ENCODE data around the gene WNK1.
"Not testable (repeated sequence)": the region's sequence is repeated elsewhere in the genome, so short reads cannot be mapped to it uniquely, and the experiment has no call there.

The WNK1 gene

DNA sequence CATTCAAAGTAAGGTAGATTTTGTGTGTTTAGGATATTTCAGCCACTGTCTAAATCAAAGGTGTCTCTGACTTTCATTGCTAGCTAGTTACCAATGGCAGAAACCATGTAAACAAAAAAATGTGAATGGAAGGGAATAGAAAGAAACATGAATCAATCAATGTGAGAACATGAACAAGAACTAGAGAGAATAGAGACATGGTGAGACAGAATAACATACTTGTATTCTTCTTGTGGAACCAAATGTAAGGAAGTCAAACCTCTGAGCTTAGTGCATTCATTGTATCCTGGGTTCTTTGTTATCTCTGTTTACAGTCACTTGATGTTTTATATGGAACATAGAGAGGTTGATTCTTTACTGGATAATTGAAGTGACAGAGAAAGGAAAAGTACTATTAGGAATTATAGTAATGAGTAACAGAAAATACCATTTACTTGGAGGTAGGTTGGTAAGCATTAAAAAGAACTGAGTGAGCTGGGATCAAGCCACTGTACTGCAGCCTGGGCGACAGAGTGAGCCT, 2.6 kb upstream of the WNK1 start:
- DNase-seq = no peak

DNA sequence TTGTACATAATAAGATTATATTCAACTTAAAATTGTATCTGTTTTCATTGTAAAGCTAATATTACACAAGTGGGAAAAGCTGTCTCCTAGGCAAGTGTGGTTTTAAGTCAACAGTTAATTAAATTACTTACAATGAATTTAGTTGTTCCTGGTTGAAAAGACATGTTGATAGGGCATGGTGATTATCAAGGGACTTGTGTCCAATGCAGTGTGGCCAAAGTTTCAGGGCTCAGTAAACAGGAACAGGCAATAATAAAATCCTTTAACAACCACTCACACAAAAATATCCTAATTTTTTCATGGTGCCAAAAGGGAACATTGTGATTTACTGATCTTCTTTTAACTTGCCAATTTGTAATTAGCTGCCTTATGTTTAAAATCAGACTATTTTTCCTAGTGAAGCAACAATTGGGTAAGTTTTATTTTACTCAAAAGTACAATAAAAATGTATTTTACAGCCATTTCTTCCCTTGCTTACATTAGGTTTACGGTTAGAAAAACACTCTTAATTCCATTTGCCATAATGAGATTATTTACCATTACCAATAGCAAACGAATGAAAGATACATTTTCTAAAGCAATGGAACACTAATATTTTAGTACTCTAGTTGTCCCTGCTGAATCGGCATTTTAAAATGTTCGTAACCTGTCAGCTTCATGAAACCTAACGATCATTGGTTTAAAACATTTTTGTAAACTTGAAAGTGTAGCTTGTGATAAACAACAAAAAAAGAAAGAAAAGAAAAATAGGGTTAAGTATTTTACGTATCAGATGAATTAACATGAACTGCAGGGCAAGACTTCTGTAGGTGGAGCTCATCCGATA, 1.8 kb upstream of the WNK1 start:
- DNase-seq = no peak

DNA sequence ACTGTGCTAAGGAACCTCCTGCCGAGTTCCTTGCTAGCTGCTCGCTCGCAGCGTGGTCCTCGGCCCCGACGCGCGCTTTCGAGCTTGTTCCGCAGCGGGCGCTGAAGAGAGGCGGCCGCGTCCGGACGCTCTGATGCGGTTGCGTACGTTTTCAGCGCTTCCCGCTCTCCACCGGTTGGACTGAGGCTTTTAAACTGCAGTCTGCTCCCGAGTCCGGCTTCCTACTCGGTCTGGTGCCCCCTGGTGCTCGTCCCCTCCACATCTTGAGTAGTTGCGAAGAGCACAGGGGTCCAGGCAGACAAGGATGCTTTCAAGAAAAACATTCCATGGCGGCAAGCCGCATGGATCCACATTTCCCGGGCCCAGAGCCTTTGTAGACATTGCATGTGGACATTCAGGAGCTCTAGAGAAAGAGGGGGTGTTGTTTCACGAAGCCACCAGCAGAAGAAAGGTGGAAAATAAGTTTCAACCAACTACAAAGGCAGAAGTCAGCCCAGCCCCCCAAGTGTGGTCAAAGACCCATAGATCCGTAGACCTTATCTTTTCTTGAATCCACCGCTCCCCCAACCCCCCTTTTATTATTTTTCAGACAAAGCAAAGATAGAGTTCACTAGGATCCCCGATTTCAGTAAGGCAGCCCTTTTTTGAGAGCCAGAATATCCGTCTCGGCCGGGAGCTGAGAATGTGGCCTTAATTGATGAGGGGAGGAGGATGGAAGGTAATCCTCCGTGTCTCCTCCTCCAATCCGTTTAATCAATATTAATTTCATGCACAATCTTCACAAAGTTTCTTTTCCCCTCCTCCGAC, 984 bp upstream of the WNK1 start:
- peak; percentile 82 for DNase-seq

DNA sequence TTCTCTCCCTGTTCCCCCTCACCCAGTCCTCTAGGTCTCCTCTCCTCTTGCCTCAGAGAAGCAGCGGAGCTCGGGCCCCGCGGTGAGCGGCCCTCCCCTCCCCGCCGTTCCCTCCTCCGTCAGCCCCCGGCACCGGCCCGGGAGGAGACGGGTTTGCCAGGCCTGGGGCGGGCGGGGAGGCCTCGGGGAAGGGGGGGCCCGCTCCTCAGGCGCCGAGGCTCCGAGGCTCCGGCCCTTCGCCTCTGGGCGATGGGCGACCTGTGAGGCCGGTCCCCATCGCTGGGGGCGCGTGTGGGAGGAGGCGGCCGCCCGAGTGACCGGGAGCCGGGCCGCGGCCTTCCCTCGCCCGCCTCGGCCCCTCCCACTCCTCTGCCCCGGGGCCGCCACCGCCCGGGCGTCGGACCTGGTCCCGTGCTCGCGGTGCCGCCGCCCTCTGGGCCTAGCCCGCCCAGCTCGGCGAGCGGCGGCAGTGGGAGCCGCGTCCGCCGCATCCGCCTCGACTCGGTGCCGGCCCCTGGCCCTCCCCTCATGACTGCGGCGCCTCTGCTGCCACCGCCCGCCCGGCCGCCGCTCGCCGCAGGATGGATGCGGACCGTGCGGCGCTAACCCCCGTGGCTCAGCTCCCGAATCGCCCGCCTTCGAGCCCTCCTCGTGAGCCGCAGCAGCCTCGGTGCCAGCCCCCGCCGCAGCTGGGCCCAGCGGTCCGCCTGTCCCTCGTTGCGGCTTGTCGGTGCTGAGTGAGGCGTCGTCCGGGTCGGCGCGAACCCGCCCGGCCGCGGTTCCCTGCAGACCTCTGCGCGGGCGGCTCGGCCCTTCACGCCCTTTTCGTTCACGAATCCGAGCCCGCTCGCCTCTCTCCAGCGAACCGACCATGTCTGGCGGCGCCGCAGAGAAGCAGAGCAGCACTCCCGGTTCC, 574 bp downstream of the WNK1 start:
- DNase-seq = peak; percentile 58

DNA sequence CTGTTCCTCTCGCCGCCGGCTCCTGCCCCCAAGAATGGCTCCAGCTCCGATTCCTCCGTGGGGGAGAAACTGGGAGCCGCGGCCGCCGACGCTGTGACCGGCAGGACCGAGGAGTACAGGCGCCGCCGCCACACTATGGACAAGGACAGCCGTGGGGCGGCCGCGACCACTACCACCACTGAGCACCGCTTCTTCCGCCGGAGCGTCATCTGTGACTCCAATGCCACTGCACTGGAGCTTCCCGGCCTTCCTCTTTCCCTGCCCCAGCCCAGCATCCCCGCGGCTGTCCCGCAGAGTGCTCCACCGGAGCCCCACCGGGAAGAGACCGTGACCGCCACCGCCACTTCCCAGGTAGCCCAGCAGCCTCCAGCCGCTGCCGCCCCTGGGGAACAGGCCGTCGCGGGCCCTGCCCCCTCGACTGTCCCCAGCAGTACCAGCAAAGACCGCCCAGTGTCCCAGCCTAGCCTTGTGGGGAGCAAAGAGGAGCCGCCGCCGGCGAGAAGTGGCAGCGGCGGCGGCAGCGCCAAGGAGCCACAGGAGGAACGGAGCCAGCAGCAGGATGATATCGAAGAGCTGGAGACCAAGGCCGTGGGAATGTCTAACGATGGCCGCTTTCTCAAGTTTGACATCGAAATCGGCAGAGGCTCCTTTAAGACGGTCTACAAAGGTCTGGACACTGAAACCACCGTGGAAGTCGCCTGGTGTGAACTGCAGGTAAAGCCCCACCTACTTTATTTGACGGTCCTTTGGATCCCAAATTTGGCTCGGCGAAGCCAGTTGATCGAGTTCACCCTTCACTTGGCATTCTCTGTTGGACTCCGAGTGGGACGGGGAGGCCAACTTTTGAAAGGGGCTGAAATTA, 1.5 kb downstream of the WNK1 start:
- peak; percentile 57 for DNase-seq

DNA sequence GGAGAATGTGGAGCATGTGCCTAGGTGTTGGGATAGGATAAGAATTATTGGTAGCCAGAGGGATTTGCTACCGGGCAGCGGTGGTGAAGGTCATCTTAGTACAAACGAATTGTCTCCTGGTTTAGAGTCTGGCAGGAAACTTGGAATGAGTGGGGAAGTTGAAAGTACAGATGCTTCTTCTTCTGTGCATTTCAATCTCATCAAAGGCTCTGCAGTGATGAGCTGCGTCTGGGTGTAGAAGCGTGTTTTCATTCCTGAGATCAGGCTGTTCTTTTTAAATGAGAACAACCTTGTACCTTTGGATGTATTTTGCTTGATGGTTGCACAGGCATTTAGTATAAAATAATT, 2.1 kb downstream of the WNK1 start:
- DNase-seq = no peak

DNA sequence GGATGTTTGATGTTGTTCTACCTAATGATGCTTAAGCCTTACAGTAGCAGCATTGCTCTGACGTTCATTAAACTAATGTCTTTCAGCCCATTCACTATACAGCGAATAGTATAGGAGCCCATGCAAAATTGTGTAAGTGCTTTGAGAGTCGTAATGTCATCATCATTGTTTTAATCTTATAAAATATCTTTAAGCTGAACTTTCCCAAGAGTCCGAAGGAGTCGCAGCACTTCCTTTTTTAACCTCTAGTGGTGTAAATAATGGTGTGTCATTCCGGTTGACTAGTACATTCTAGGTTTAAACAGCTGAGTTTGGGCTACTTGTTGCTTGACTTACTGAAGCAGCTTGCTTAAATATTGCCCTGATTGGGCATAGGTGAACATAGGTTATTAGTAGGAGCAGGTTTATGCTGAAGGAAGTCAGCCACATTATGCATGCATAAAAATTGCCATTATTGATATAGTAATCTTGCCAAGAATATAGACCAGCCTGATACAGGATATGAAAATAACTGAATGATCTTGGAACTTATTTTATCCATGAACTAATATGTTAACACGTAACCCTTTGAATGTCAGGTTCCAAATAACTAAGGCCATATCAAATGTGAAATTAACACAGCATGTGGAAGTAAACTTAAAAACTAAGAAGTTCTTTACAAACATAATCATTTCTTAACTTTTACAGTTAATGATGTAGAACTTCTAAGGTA, 2.6 kb downstream of the WNK1 start:
- no peak for DNase-seq

DNA sequence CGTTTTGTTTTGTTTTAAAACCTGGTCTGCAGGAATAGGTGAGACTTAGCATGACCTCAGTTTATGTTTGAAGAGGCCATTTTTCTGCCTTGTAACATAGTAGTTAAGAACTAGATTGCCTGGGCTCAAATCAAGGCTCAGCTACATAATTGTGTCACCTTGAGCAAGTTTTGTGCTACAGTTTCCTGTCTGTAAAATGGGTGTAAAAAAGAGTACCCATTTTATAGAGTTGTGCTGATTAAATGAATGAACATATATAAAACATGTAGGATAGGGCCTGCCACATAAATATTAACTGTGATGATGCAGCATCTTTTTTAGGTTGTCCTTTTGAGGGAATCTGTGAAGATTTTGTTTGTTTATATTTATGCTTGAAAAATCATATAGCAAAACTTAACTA, 7.2 kb downstream of the WNK1 start:
- DNase-seq = no peak

DNA sequence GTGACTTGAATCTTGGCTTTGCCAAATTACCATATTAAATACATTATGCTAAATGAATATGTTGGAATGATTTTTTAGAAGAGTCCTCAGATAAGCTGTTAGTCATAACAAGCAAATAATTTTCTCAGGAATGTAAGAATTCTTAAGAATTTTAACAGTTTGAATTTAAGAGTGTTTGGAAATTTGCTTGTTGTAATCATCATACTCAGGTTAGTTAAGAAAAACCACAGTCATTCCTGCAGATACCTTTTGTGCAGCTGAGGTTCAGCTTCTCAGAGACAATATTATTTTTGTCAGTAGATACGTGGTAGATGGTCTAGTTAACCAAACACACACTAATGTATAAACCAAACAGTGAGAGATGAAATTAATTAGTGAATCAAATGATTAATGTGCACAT, 8.9 kb downstream of the WNK1 start:
- no peak for DNase-seq

DNA sequence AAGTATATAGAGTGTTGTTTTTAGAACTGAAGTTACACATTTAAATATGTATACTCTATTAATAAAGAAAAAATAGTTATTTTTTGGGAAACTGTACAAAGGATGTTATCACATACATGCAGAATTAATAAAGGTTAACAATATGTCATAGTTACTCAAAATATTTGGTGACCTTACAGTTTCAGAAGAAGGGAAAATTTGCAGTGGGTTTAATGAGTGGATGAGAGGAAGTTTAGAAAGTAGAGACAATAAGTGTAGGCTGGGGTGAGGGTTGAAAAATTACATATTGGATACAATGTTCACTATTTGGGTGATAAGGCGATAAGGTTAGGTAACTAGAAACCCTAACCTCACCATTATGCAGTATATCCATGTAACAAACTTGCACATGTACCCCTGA, 13.5 kb downstream of the WNK1 start:
- DNase-seq = no peak

DNA sequence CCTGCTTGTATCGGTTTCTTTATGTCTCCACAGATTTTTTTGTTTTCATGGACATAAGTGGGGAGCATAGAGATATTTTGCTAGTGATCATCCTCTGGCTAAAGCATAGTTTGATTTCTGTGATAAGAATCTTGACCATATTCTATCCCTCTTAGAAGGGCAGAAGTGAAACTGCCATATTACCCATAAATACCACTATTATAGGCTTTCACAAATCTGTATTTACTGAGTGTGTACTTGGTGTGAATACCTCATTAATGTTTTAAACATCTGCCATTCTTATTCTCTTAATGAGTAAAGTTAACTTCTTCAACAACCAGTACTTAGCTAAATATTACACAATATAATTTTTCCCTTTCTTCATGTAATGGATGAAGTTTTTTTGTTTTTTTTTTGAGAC, 16.1 kb downstream of the WNK1 start:
- no peak for DNase-seq

DNA sequence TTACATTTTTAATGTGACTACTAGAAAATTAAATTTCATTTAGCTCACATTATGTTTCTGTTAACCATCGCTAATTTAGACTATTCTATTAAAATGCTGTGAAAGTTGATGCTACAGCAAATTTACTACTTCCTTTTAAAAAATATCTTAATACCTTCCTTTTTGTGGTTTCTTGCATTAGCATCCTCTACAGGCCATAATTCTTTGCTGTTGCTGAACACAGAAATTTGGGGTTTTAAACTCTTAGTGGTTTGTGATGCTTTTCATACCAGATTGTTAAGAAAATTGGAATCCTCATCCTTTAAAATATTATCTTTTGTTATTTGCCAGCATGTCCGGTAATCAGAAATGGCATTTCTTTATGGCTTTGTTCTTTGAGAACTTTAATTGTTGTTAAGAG, 18.1 kb downstream of the WNK1 start:
- DNase-seq = no peak

DNA sequence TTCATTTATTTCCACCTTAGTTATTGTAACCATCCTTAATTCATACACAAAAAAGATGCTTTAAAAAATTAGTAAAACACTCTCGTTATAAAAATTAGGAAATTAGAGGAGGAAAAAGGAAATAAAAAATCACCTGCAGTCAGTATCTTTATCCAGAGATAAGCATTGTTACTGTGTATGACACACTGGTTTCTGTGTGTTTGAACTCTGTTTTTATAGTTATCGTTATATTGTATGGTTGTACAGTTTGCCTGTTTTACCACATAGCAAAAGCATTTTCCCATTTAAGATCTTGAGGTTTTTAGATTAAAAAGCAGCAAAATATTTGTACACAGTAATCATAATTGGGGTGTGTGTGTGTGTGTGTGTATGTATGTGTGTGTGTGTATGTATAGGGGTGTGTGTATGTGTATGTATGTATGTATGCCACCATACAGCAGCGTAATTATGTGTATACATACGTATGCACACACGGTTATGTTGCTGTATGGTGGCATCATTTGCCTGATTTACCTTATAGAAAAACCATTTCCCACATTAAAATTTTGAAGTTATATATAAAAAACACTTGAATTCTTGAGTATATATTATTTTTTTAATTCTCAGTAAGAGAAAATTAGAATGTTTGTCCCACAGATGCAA, 19.8 kb downstream of the WNK1 start:
- no peak for DNase-seq

DNA sequence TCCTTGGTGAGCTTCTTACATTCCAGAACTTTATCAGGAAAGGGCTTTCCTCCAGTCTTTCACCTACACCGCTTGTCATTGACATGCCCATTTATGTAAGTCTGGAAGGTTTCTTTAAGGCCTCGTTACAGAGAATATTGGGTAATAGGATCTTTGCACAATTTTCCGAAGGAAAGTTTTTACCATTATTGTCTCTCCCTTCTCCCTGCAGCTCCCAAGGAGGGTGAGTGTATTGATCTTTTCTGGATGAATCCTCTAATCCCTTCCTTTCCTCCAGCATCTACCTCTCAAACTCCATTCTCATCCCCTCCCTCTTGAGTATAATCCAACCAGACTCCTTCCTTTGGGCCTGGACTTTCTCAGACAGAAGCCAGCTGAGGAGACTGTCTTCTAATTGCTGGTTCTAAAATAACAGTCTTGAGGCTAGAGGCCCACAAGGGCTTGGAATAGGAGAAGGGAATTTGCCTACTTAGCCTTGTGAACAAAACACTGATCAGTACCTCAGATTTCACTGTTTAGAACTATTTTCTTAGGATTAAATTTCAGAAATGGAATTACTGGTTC, 21.8 kb downstream of the WNK1 start:
- DNase-seq = no peak

DNA sequence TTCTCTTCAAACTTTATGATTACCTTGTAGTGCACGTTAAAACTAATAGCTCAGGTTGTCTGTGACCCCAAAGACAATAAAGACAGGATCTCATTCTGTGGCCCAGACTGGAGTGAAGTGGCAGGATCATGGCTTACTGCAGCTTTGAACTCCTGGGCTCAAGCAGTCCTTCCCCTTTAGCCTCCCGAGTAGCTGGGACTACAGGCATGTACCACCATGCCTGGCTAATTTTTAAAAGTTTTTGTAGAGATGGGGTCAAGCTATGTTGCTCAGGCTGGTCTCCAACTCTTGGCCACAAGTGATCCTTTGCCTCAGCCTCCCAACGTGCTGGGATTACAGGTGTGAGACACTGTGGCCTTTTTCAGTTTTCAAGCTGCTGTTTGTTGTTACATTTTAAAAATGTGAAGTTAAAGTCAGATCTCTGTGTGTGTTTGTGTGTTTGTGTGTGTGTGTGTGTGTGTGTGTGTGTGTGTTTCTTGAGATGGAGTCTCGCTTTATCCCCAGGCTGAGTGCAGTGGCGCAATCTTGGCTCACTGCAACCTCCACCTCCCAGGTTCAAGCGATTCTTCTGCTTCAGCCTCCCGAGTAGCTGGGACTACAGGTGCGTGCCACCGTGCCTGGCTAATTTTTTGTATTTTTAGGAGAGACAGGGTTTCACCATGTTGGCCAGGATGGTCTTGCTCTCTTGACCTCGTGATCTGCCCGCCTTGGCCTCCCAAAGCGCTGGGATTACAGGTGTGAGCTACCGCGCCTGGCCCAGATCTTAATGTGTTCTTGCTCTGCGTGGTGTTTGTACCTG, 23.8 kb downstream of the WNK1 start:
- not testable (repeated sequence) for DNase-seq

DNA sequence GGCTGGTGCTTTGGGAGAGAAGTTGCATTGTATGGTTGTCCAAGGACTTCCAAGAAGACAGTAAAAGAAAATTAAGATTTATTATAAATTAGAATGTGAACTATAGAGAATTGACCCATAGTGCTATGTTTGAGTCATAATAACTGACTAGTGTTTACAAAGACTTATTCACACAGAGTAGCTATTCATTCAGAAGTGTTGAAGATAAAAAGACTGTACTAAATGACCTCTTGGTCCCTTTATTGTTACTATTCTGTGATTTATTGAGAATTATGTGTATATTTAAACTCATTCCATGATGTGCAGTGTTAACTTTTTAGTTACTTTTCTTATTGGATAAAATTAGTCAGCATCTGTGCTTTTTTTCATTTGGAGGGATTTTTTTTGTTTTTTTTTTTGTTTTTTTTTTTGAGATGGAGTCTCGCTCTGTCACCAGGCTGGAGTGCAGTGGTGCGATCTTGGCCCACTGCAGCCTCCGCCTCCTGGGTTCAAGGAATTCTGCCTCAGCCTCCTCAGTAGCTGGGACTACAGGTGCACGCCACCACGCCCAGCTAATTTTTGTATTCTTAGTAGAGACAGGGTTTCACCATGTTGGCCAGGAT, 24.5 kb downstream of the WNK1 start:
- DNase-seq = not testable (repeated sequence)

DNA sequence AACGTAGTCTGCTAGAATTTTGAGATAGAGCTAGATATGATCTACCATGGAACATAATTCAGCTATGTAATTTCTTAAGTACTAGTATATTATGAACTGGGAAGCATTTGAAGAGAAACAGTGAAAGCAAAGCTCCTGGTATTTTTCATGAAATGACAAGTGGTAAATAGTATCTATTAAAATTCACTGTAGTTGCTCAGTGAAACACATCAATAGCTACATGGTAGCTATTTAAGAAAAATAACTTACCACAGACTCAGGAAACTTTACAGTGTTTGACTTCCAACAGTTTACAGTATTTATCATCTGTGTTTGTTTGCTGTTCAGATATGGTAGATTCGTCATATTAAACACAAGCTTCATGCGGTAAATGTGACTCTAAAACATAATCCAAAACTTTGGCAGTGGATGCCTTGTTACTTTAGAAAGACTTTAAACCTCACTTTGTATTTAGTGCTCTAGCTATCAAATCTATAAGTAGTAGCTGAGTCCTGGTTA, 25.2 kb downstream of the WNK1 start:
- no peak for DNase-seq

DNA sequence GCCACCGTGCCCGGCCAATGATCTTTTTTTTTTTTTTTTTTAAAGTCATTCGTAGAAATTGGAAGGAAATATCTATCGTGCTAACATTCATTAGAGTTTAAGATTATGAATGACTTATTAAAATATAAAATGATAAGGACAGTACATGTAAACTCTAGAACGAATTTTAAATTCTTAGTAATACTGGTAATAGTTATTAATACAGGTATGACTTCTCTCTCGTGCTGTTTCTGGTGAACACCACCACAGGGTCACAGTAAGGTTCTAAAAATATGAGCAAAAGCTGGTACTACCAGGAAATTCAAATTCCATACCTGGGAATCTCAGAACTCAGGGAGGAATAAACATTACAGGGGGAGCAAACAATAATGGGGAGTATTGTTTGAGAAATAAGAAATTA, 26.2 kb downstream of the WNK1 start:
- DNase-seq = no peak

Measured in activated CD4-positive, CD25-positive, alpha-beta regulatory T cell treated with anti-CD3 and anti-CD28 coated beads, Interleukin-2, amount 50 U/mL, for 72 hours (primary cell).